IMR-90 (cell line): Measurements from ENCODE around the gene PELI1. TPM values are rescaled to one million over a fixed set of nuclear protein-coding genes. Genes with fewer than 3 reads are reported as not detected.

ENCODE experiments used
- ATAC-seq: fragments of 200-7000 bp; cut with Tn5 transposase; 2 replicates; pipeline ENCODE4 v1.9.1; 2020; ENCODE audit warnings: low read depth, mild to moderate bottlenecking, moderate library complexity
- BruUV-seq: library from RNA; stranded (reverse); fragments of 400-500 nt; replicated peaks from 2 replicates; lab custom pipeline; 2021; lab: Mats Ljungman, UMichigan
- CTCF ChIA-PET: fragments of 300-600 bp; formaldehyde crosslinking; extraction: SDS; loops from one replicate; lab custom pipeline; 2021; ENCODE audit warnings: antibody characterized with exemption; lab: Yijun Ruan, JAX
- POLR2A ChIA-PET: fragments of 300-600 bp; sonication (Branson Sonifier 250); formaldehyde crosslinking; loops from one replicate; lab custom pipeline; 2022; ENCODE audit warnings: antibody characterized with exemption; ENCODE audit not compliant: unreplicated experiment; lab: Charles Lee
- DNase-seq: peaks from one replicate; pipeline ENCODE4 v3.0.0; 2013
- H2AFZ ChIP-seq: replicated peaks from 2 replicates; pipeline ENCODE3; 2013; ENCODE audit warnings: low read length, mild to moderate bottlenecking; ENCODE audit not compliant: poor library complexity
- H2AK5ac ChIP-seq: 2 replicates; pipeline ENCODE4 v1.6.1; 2013; ENCODE audit warnings: low read depth, low read length, inconsistent platforms
- H2AK9ac ChIP-seq: replicated peaks from 2 replicates; pipeline ENCODE3; 2013; ENCODE audit warnings: mild to moderate bottlenecking, low read depth, low read length, moderate library complexity; ENCODE audit not compliant: poor library complexity
- H2BK120ac ChIP-seq: 2 replicates; pipeline ENCODE4 v1.6.1; 2013; ENCODE audit warnings: low read depth, low read length, inconsistent platforms
- H2BK15ac ChIP-seq: 3 replicates; pipeline ENCODE4 v1.6.1; 2013; ENCODE audit warnings: low read depth, low read length, inconsistent platforms
- H2BK20ac ChIP-seq: 2 replicates; pipeline ENCODE4 v1.6.1; 2013; ENCODE audit warnings: low read depth, mild to moderate bottlenecking, inconsistent platforms, low read length, moderate library complexity
- H2BK5ac ChIP-seq: 2 replicates; pipeline ENCODE4 v1.6.1; 2013; ENCODE audit warnings: mild to moderate bottlenecking, low read depth, low read length, inconsistent platforms; ENCODE audit not compliant: poor library complexity, severe bottlenecking
- H3K14ac ChIP-seq: replicated peaks from 2 replicates; pipeline ENCODE4 v1.6.1; 2013; ENCODE audit warnings: low read depth, low read length, inconsistent platforms
- H3K18ac ChIP-seq: 2 replicates; pipeline ENCODE4 v1.6.1; 2013; ENCODE audit warnings: low read depth, low read length, control low read depth
- H3K23ac ChIP-seq: 2 replicates; pipeline ENCODE4 v1.6.1; 2013; ENCODE audit warnings: low read depth, low read length, inconsistent platforms
- H3K27ac ChIP-seq: 2 replicates; pipeline ENCODE4 v1.5.1; 2013; ENCODE audit warnings: mild to moderate bottlenecking, control low read depth, low read length; ENCODE audit not compliant: insufficient read depth
- H3K27me3 ChIP-seq: 2 replicates; pipeline ENCODE4 v1.6.1; 2013; ENCODE audit warnings: low read length; ENCODE audit not compliant: control insufficient read depth, insufficient read depth
- H3K36me3 ChIP-seq: 2 replicates; pipeline ENCODE4 v1.6.1; 2013; ENCODE audit warnings: low read length, mixed read lengths; ENCODE audit not compliant: control insufficient read depth, insufficient read depth
- H3K4ac ChIP-seq: 2 replicates; pipeline ENCODE4 v1.6.1; 2013; ENCODE audit warnings: low read depth, low read length, inconsistent platforms
- H3K4me1 ChIP-seq: 2 replicates; pipeline ENCODE4 v1.6.1; 2013; ENCODE audit warnings: low read length, mixed read lengths; ENCODE audit not compliant: control insufficient read depth, insufficient read depth
- H3K4me2 ChIP-seq: 2 replicates; pipeline ENCODE4 v1.6.1; 2013; ENCODE audit warnings: low read depth, mild to moderate bottlenecking, control low read depth, low read length, moderate library complexity
- H3K4me3 ChIP-seq: 2 replicates; pipeline ENCODE4 v1.5.1; 2013; ENCODE audit warnings: low read depth, mild to moderate bottlenecking, control low read depth, low read length, moderate library complexity; ENCODE audit not compliant: insufficient read depth
- H3K56ac ChIP-seq: 2 replicates; pipeline ENCODE4 v1.6.1; 2013; ENCODE audit warnings: low read length, inconsistent platforms; ENCODE audit not compliant: insufficient read depth; ENCODE audit errors: extremely low read depth
- H3K79me1 ChIP-seq, 2 experiments: 2 replicates each; pipeline ENCODE4 v1.6.1; 2013; ENCODE audit warnings: low read length in 2 of 2, inconsistent platforms in 1 of 2, low read depth in 1 of 2
- H3K9ac ChIP-seq: 2 replicates; pipeline ENCODE4 v1.6.1; 2013; ENCODE audit warnings: low read depth, low read length, control low read depth
- H3K9me1 ChIP-seq: 2 replicates; pipeline ENCODE4 v1.6.1; 2013; ENCODE audit warnings: low read length, inconsistent platforms; ENCODE audit not compliant: insufficient read depth
- H3K9me3 ChIP-seq: 2 replicates; pipeline ENCODE4 v1.6.1; 2013; ENCODE audit warnings: low read length; ENCODE audit not compliant: control insufficient read depth, insufficient read depth
- H4K20me1 ChIP-seq: 2 replicates; pipeline ENCODE4 v1.6.1; 2013; ENCODE audit warnings: low read length, inconsistent platforms; ENCODE audit not compliant: insufficient read depth
- H4K5ac ChIP-seq: 2 replicates; pipeline ENCODE4 v1.6.1; 2013; ENCODE audit warnings: mild to moderate bottlenecking, low read depth, low read length, control low read depth
- H4K8ac ChIP-seq, 2 experiments: 2 replicates each; pipeline ENCODE4 v1.6.1; 2013; ENCODE audit warnings: low read depth in 2 of 2, low read length in 2 of 2, control low read depth in 1 of 2, inconsistent platforms in 1 of 2
- H4K91ac ChIP-seq: 2 replicates; pipeline ENCODE4 v1.6.1; 2013; ENCODE audit warnings: low read depth, low read length, inconsistent platforms; ENCODE audit not compliant: insufficient read depth
- BHLHE40 ChIP-seq: fragments of 150-350 bp; IDR thresholded peaks from 2 replicates; pipeline ENCODE4 v1.6.1; 2016; ENCODE audit warnings: mild to moderate bottlenecking, low read depth, low read length
- FOS ChIP-seq: fragments of 150-350 bp; IDR thresholded peaks from 2 replicates; pipeline ENCODE4 v1.6.1; 2016; ENCODE audit warnings: low read depth, low read length
- MAFK ChIP-seq: IDR thresholded peaks from 2 replicates; pipeline ENCODE4 v1.6.1; 2012; ENCODE audit warnings: low read depth, low read length, improper control_type of control experiment
- MAZ ChIP-seq: IDR thresholded peaks from 2 replicates; pipeline ENCODE4 v1.6.1; 2012; ENCODE audit warnings: low read depth, mild to moderate bottlenecking, low read length, improper control_type of control experiment, moderate library complexity, borderline replicate concordance
- NFE2L2 ChIP-seq: fragments of 150-350 bp; IDR thresholded peaks from 2 replicates; pipeline ENCODE4 v1.6.1; 2016; ENCODE audit warnings: low read depth, mild to moderate bottlenecking, low read length
- RAD21 ChIP-seq: IDR thresholded peaks from 2 replicates; pipeline ENCODE4 v1.6.1; 2012; ENCODE audit warnings: low read length, improper control_type of control experiment
- RCOR1 ChIP-seq: IDR thresholded peaks from 2 replicates; pipeline ENCODE4 v1.6.1; 2012; ENCODE audit warnings: mild to moderate bottlenecking, low read length, improper control_type of control experiment; ENCODE audit not compliant: insufficient replicate concordance
- RFX5 ChIP-seq: IDR thresholded peaks from 2 replicates; pipeline ENCODE4 v1.8.0; 2012; ENCODE audit warnings: low read depth, mild to moderate bottlenecking, low read length, moderate library complexity
- WGBS, 2 experiments: methylation state at CpG; one replicate each; pipeline versions ENCODE4 v1.1.5 to v1.1.7; 2013; ENCODE audit warnings: missing lambda C conversion rate in 2 of 2; ENCODE audit not compliant: insufficient read length in 1 of 2; ENCODE audit errors: extremely low coverage in 2 of 2; 5-methylcytosine and 5-hydroxymethylcytosine counted together
- dilution Hi-C: fragments of 300-500 bp; cut with HindIII; formaldehyde crosslinking; loops from one replicate; pipeline ENCODE4 v1.14.3; 2018; ENCODE audit warnings: low sequenced_read_pairs; ENCODE audit not compliant: unreplicated experiment
- in situ Hi-C: fragments of 300-500 bp; cut with MboI; formaldehyde crosslinking; loops from 3 replicates; pipeline ENCODE4 v1.14.3; 2019; ENCODE audit warnings: low sequenced_read_pairs, inconsistent platforms, mixed read lengths
- intact Hi-C: fragments of 100-400 bp; cut with micrococcal nuclease; formaldehyde crosslinking; loops from 2 replicates; pipeline ENCODE4 v1.10.0; 2022
- polyA plus RNA-seq, 3 experiments: library from polyadenylated mRNA; depleted of rRNA; stranded (reverse); fragments of >200 nt; gene quantifications; 2 replicates each; pipeline ENCODE4 v1.2.3, GENCODE V29; 2012; ENCODE audit warnings: low replicate concordance in 1 of 3
- total RNA-seq: library from RNA; depleted of rRNA; stranded (reverse); fragments of >200 nt; gene quantifications from 2 replicates; pipeline ENCODE4 v1.2.3, GENCODE V29; 2012

PELI1 gene
- total and polyA plus RNA-seq, 2 of the 4 experiments (the other 2 are of a cell fraction): 2.2 to 2.5 TPM

GRCh38 chr2:64133354-64133753 lies 10.9 kb downstream of the PELI1 start:
- no TSS peak for BruUV-seq
- Histone ChIP-seq H2BK120ac (no peak overlapping the region), H4K20me1 (no peaks in the 10 kb centered on the region), H3K9me1 (no peaks in the 10 kb centered on the region), H2BK15ac (no peak overlapping the region), H3K4me1 (no peaks in the 10 kb centered on the region), H2AFZ (no peak overlapping the region), H4K8ac (no peak overlapping the region; a peak in 1 of 4 replicates), H3K27me3 (no peaks in the 10 kb centered on the region), H4K5ac (no peak overlapping the region), H3K9ac (no peak overlapping the region), H3K23ac (no peak overlapping the region; the same call in 1 of the 2 replicates), H3K4me3 (no peak overlapping the region), H3K79me1 (peaks cover 0 to 4% of the 10 kb centered on the region in 2 experiments; a peak in 2 of 4 replicates), H4K91ac (no peak overlapping the region), H3K4ac (no peak overlapping the region), H3K18ac (no peak overlapping the region), H2AK5ac (no peak overlapping the region), H2AK9ac (no peak overlapping the region), H3K27ac (no peak overlapping the region), H2BK20ac (no peak overlapping the region; the same call in 1 of the 2 replicates), H3K14ac (no peak overlapping the region), H3K4me2 (no peak overlapping the region), H3K36me3 (no peaks in the 10 kb centered on the region), H2BK5ac (no peak overlapping the region), H3K56ac (no peak overlapping the region), H3K9me3 (no peaks in the 10 kb centered on the region)
- no peak for DNase-seq
- ATAC-seq: no peak
- no peak for TF ChIP-seq BHLHE40
- TF ChIP-seq FOS: no peak
- TF ChIP-seq NFE2L2: no peak
- no peak for TF ChIP-seq RAD21
- no peak for TF ChIP-seq MAZ
- TF ChIP-seq RCOR1: no peak
- TF ChIP-seq MAFK: no peak
- no peak for TF ChIP-seq RFX5
- intact Hi-C loops: no loop called here
- in situ Hi-C loops: no loop called here
- WGBS, 2 experiments: no CpG with 5 or more reads among the region's 1 CpG
- ChIA-PET POLR2A (no interaction called here), CTCF (interaction anchor here (1.2 kb wide), 1 partner anchor 83 kb away, joined by 3 read pairs; no protein-coding TSS in a partner anchor)
- dilution Hi-C loops: no loop called here
